ENCODE measurements around the gene ZNF331.

Gene ZNF331

GRCh38 chr19:53521373-53522202 is 16.4 kb upstream of the ZNF331 start:
- no peak for DNase-seq

GRCh38 chr19:53525922-53526321 is 12.0 kb upstream of the ZNF331 start:
- no peak for DNase-seq

- DNase-seq, result no peak
These were observed 7.3 kb upstream of the ZNF331 start for GRCh38 chr19:53530622-53531021.

GRCh38 chr19:53531457-53531856 is 6.5 kb upstream of the ZNF331 start:
- no peak for DNase-seq

GRCh38 chr19:53532362-53532761 is 5.6 kb upstream of the ZNF331 start:
- DNase-seq, result no peak

- no peak for DNase-seq
These were observed 1.8 kb upstream of the ZNF331 start for GRCh38 chr19:53536225-53536548.

- no peak for DNase-seq
These were observed 824 bp upstream of the ZNF331 start for GRCh38 chr19:53537121-53537520.

GRCh38 chr19:53538378-53539109 is 599 bp downstream of the ZNF331 start:
- DNase-seq, result no peak

- DNase-seq, result no peak
These were observed 2.1 kb downstream of the ZNF331 start for GRCh38 chr19:53540091-53540490.

- DNase-seq, result no peak
These were observed 4.0 kb downstream of the ZNF331 start for GRCh38 chr19:53541971-53542370.

GRCh38 chr19:53545271-53546065 is 7.5 kb downstream of the ZNF331 start:
- DNase-seq, result no peak

- DNase-seq, result no peak
These were observed 9.0 kb downstream of the ZNF331 start for GRCh38 chr19:53546758-53547513.

- DNase-seq, result no peak
These were observed 11.4 kb downstream of the ZNF331 start for GRCh38 chr19:53549340-53549739.

- no peak for DNase-seq
These were observed 14.2 kb downstream of the ZNF331 start for GRCh38 chr19:53552001-53552721.

- no peak for DNase-seq
These were observed 15.2 kb downstream of the ZNF331 start for GRCh38 chr19:53553156-53553555.

GRCh38 chr19:53553865-53554791 is 16.2 kb downstream of the ZNF331 start:
- DNase-seq, result no peak

GRCh38 chr19:53554804-53555203 is 16.9 kb downstream of the ZNF331 start:
- DNase-seq, result no peak

- DNase-seq, result no peak
These were observed 17.4 kb downstream of the ZNF331 start for GRCh38 chr19:53555352-53555751.

- DNase-seq, result no peak
These were observed 33.4 kb downstream of the ZNF331 start for GRCh38 chr19:53571339-53571738.

- no peak for DNase-seq
These were observed 39.2 kb downstream of the ZNF331 start for GRCh38 chr19:53576941-53577653.
